ENCODE results near the gene DNAAF6.
A peak's percentile ranks its signal among the peaks of the same experiment; 100 is the strongest.
"Not testable (repeated sequence)": the region's sequence is repeated elsewhere in the genome, so short reads cannot be mapped to it uniquely, and the experiment has no call there.

Gene DNAAF6

DNA sequence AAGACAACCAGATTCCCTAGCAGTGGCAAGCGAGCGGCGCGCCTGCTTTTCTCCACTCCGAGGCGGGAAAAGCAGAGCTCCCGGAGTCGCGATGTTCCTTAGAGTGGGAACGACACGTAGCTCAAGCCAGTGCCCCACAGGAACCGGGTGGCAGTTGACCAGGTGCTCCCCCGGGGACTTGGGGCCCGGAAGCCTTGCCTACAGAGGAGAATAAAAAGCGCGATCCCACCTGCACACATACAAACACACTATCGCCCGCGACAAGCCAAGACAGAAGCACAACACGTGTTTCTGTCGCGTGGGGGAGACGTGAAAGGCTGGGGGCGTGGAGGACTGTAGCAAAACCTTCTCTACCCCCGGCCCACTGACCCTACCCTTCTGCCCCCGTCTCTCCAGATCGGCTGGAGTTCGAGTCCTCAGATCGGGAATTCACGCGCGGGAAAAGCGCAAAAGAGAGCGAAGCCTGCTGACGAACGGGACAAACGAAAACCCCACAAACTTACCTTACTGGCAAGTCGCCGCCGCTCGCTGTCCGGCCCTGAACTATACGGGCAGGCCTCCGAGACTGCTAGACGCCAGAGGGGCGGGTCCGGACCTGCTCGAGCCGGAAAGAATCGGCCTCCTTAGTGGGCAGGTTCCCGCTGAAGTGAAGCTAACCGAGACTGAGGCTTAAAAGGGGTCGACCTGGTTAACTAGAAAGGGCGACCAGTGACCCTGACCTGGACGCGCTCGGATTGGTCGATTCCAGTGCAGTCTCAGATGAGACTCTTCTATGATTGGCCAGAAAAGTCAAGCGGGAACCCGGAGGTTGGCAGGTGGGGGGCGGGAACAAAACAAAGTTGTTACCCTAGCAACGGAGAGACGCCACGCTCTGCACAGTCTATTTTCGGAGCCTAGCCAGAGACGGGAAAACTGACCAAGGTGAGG is at the start of gene DNAAF6, which contains the start of gene NUP62CL:
Gene DNAAF6 (plus strand): TSS at position 842 of the 927 bp plus-strand sequence. CDS start 6,265 bp downstream, outside the sequence.
Gene NUP62CL (minus strand): TSS at position 664 of the 927 bp plus-strand sequence. CDS start 31,287 bp downstream, outside the sequence.
- DNase-seq (ENCODE audit: low read depth in 3 of 3, low spot score in 1 of 3): peak; percentile 13 to 33 (median 29)

DNA sequence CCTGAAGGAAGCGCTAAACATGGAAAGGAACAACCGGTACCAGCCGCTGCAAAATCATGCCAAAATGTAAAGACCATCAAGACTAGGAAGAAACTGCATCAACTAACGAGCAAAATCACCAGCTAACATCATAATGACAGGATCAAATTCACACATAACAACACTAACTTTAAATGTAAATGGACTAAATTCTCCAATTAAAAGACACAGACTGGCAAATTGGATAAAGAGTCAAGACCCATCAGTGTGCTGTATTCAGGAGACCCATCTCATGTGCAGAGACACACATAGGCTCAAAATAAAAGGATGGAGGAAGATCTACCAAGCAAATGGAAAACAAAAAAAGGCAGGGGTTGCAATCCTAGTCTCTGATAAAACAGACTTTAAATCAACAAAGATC is 48.8 kb upstream of the DNAAF6 start:
- not testable (repeated sequence) for DNase-seq (ENCODE audit: low read depth in 3 of 3, low spot score in 1 of 3)

DNA sequence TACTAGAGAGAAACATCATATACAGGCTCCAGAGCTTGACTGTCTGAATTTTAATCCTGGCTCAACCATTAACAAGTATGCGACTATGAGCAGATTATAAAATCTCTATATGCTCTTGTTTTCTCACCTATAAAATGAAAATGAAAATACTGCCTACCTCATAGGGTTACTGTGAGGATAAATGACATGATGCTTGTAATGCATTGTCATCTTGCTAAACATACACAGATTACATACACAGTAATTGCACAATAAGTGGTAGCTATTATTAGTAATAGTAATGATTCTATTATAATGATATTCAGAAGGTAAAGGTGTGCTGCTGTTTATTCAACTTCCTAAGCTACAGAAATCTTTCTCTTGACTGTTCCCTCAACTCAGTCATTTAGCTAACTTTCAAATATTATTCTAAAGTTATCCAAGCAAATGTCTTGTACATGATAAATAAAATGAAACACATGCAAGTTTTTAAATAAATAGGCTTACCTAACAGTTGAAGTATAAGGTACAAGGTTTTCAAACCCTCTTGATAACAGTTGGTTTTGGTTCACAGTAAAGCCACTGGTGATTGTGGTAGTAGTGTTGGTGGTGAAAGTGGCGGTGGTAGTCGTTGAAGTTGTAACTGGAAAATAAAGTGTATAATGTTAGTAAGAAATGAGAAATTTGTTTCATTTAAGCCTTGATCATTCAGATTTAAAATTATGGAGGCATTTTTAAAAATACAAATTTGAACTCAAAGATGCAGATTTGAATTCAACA is 39.1 kb upstream of the DNAAF6 start:
- DNase-seq (ENCODE audit: low read depth in 3 of 3, low spot score in 1 of 3): no peak

DNA sequence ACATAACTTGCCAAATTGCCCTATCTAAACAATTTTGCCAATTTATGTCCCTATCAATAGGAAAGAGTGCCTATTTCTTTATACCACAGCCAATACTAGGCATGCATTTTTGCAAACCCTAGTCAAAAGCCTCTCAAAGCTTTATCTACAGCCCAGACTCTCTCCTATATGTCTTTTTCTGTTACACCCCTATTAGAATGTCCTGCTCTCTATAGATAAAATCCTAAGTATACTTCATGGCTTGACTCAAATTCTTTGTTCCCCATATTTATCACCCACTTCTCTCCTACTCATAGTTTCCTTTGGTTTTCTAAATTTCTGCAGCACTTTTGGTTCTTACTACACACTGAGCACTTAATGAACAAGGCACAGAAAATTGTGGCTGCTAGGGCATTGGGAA is 38.2 kb upstream of the DNAAF6 start:
- DNase-seq (ENCODE audit: low read depth in 3 of 3, low spot score in 1 of 3): no peak

DNA sequence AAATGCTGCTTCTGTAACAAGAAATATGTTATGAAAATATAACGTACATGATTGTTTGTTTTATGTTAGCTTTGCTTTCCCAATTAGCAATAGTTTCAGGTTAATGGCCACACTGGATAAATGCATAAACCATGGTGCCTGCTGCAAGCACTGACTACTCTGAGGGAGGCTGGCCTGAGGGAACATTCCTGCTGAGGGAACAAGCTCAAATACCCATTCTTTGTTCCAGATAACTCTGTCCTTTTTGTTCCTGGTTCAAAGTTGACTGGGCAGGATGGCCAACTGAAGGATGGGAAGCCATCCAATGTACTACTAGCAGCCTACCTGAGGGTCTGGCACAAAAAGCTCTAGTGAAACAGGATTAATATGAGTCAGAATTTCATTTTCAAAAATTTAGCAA is 37.7 kb upstream of the DNAAF6 start:
- no peak for DNase-seq (ENCODE audit: low read depth in 3 of 3, low spot score in 1 of 3)

DNA sequence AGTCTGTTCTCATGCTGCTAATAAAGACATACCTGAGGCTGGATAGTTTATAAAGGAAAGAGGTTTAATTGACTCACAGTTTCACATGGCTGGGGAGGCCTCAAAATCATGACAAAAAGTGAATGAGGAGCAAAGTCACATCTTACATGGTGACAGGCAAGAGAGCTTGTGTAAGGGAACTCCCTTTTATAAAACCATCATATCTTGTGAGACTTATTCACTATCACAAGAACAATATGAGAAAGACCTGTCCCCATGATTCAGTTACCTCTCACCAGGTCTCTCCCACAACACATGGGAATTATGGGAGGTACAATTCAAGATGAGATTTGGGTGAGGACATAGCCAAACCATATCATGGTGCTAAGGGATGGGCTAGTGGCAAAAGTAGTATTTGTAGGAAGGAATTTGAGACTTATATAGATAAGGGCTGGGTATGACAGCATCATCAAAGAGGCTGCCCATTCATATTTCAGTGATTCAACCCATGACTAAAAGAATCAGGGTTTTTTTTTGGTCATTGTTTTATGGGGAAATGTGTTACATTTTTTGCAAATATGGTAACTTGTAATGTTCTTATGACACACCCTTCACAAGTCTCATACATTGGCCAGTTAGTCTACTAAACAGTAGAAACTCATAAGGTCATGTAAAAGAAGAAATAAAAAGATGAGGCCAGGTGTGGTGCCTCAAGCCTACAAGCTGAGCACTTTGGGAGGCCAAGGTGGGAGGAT is 34.9 kb upstream of the DNAAF6 start:
- no peak for DNase-seq (ENCODE audit: low read depth in 3 of 3, low spot score in 1 of 3)

DNA sequence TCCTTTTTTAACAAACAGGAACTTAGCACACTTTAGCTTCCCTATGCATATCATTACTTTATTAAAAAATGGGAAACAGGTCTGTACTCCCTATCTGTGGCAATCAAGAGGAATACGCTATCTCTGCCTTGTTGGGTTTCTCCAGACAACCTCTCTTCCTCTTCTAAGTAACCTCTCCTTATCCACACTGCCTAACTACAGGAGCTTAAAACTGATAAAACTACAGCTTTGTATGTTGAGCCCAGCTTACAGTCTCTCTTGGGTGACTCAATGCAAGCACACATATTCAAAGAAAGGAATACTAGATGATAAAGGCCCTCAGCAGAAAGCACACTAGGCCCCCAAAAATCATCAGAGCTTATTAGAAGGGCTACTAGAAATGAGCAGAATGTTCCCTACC is 9.1 kb upstream of the DNAAF6 start:
- no peak for DNase-seq (ENCODE audit: low read depth in 3 of 3, low spot score in 1 of 3)

DNA sequence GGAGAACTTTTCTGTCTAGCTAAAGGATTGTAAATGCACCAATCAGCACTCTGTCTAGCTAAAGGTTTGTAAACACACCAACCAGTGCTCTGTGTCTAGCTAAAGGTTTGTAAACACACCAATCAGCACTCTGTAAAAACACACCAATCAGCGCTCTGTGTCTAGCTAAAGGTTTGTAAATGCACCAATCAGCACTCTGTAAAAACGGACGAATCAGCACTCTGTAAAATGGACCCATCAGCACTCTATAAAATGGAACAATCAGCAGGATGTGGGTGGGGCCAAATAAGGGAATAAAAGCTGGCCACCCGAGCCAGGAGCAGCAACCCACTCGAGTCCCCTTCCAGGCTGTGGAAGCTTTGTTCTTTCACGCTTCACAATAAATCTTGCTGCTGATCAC is 8.3 kb upstream of the DNAAF6 start:
- DNase-seq (ENCODE audit: low read depth in 3 of 3, low spot score in 1 of 3): not testable (repeated sequence)

DNA sequence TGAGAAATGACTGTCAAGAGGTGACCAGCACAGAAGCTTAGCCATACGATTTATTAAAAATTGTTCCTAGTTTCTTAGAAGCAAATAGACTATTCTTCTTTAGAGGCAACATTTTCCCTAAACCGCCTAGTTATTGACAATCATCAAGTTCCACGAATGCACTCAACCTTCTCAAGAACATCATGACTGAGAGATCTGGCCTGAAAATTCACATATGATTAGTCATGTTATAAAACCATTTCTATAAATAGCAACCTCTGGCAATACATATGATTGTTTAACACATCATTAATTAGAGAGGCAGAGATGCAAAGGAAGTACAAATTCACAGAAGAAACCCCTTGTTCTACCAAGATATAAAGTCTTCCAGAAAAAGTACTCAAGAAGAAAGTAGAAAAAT is 6.9 kb upstream of the DNAAF6 start:
- DNase-seq (ENCODE audit: low read depth in 3 of 3, low spot score in 1 of 3): no peak

DNA sequence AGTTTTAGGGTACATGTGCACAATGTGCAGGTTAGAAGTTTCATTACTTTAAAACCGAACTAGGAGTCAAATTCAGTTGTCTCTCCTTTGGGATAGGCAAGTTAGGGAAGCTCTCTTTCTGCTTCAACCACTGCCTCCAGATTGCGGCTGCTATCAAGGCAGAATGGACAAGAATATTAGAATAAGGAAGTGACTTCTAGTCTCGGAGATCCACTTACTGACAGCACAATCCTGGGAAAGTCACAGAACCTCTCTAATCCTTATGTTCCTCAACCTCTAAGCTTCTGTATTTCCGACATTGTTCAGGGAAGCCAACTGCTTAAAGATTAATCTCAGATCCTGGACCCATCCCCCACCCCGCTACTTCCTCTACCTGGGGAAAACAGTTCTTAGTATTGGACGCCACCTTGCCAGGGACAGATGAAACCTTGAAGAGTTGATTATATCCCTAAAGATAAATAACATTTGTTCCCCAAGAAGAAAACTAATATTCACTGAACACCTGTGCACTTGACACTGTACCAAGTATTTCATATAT is 2.3 kb upstream of the DNAAF6 start:
- DNase-seq (ENCODE audit: low read depth in 3 of 3, low spot score in 1 of 3): no peak

DNA sequence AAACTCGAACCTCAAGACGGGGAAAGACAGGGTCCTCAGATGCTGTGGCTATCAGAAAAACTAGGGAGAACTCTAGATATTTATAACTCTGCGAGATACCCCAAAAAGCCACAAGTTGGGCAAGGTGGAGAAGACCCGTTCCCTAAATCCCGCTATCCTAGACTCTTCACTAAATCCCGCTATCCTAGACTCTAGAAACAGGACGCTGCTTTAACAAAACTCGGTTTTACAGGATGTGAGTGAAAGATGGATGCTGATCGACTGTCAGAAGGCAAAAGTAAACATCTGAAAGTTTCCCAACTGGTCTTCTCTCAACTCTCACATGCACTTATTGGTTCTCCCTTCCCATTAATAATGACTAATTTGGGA is 270 bp downstream of the DNAAF6 start:
- DNase-seq (ENCODE audit: low read depth in 3 of 3, low spot score in 1 of 3): no peak

DNA sequence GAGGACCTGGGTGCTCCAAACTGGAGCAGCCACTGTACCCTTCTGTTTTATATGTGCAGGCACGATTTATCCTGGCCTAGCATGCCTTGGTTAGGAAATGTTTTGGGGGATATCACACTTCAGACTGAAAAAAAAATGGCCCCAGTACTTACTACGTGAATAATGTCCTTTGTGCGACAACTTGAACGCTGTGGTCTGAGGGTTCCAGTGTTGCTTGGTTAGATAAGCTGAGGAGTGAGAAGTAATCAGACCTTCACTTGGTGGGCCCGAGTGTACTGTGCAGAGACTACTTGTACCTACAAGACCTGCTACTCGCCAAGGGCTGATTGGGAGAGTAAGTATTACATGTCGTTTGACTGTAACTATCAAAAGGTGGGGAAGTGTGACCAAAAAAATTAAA is 678 bp downstream of the DNAAF6 start:
- DNase-seq (ENCODE audit: low read depth in 3 of 3, low spot score in 1 of 3): no peak

DNA sequence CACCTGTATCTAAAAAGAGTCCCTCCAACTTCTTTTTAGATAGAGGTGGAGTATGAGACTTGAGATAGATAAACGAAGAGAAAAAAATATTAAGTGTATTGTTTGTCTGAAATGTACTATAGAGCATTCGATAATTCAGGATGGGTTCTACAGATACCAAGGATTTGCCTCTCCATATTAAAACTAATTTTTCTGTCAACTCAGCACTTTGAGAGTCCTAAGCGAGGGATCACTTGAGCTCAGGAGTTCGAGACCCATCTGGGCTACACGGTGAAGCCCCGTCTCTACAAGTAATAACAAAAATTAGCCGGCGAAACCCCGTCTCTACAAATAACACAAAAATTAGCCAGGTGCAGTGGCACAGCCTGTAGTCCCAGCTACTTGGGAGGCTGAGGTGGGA is 1.5 kb downstream of the DNAAF6 start:
- DNase-seq (ENCODE audit: low read depth in 3 of 3, low spot score in 1 of 3): no peak

DNA sequence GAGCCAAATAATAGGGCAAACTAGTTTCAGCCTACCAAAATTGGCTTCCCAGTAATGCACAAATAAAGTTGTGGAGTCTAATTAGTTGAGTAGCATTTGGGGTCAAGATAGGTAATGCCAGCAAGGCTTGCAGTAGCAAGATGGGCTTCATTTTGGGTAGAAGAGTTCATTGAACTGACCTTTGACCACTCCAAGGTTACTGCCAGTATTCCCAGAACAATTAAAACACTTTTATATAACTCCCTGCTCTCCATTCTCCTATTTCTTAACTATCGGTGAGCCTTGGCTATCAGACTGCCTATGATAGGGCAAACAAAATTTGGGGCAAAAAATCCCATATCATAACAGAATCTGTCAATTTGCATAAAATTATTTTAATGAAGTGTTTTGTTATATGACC is 7.1 kb downstream of the DNAAF6 start:
- DNase-seq (ENCODE audit: low read depth in 3 of 3, low spot score in 1 of 3): no peak

DNA sequence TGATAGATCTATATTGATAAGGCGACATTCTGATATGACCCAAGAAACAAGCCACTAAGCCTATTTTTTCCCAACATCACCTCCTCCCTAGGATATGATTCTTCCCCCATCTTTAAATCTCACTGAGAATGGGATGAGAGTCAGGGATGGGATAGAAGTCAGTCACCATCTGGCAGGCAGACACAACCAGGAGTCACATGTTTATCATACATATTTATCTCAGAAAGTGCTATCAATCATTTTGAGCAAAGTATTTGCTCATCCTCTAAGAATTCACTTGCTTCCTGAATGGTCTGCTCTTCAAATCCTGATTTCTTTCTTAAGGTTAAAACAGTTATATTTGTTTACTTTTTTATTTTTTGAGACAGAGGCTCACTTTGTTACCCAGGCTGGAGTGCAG is 20.3 kb downstream of the DNAAF6 start:
- DNase-seq (ENCODE audit: low read depth in 3 of 3, low spot score in 1 of 3): no peak

DNA sequence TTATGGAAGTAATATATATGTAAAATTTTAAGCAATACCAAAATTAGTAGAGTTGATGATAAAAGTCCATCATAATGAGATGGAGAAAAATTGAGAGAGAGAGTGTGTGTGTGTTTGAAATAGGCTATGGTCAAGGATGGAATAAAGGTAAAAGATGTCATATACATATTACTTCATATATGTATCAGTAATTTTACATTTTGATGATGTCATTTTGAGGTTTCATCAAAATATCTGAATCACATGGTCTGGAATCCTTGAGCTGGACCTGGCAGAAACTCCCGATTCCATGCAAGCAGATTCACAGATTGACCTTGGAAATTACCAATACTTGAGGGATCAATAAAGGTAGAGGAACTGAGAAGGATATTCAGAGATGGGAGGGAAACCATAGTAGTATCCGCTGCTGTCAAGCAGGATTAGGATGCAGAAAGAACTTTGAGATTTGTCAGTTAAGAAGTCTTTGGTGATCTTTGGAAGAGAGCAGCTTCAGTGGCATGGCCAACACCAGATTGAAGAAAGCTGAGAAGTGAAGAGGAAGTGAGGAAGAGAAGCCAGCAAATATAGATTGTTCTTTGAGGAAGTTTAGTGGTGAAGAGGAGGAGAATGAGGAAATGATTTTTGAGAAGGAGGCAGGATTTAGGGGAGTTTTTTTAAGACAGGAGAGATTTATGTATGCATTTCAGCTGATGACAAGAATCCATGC is 21.5 kb downstream of the DNAAF6 start:
- no peak for DNase-seq (ENCODE audit: low read depth in 3 of 3, low spot score in 1 of 3)

DNA sequence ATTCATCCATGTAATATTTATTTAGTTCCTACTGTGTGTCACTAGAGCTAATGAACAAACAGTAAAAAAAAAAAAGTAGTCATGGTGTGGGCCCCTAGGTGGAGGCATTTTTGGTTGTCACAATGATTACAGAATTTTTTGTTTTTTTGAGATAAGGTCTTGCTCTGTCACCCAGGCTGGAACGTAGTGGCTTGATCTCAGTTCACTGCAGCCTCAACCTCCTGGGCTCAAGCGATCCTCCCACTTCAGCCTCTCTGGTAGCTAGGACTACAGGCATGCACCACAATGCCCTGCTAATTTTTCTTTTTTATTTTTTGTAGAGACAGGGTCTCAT is 22.0 kb downstream of the DNAAF6 start:
- DNase-seq (ENCODE audit: low read depth in 3 of 3, low spot score in 1 of 3): no peak

DNA sequence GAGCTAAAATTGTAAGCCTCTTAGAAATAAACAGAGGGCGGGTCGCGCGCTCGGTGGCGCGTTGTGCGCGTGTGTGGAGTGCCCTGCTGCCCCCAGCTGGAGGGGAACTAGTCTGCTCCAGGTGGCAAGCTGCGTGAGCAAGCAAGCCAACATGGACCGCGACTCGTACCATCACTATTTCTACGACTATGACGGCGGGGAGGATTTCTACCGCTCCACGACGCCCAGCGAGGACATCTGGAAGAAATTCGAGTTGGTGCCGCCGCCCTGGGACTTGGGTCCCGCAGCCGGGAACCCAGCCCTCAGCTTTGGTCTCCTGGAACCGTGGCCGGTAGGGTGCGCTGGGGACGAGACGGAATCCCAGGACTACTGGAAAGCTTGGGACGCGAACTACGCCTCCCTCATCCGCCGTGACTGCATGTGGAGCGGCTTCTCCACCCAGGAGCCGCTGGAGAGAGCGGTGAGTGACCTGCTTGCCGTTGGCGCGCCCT is 66.1 kb downstream of the DNAAF6 start:
- DNase-seq (ENCODE audit: low read depth in 3 of 3, low spot score in 1 of 3): no peak

DNA sequence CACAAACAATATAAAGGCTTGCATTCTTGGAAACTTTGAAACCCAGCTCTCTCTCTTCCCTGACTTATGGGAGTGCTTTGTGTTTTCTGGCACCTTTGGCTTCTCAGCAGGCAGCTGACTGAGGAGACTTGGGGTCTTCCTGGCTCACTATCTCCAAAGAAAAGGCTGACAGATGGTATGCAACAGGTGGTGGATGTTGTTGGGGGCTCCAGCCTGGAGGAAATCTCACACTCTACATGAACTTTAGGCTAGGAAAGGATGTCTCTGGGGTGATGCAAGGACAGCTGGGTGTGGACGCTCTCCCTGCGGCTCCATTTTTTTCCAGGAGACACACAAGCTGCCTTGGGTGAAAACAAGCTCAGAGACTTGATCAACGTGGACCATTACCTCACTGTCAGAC is 67.4 kb downstream of the DNAAF6 start:
- DNase-seq (ENCODE audit: low read depth in 3 of 3, low spot score in 1 of 3): no peak

DNA sequence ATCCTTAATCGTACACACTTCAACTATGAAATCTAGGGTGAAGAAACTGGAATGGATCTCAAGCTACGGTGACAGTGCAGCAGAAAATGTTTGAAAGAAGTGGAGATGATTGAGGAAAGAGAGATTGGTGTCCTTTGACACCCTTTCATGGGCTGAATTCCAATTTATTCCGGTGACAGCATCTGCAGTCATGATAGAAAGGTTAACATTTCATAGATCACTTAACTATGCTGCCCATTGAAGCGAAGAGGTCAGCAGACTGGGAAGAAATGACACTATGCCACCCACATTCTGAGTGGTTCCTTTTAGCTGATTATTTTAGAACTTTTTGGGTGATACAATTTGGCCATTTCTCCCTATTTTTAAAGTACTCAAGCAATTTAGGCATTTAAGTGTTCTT is 82.3 kb downstream of the DNAAF6 start:
- no peak for DNase-seq (ENCODE audit: low read depth in 3 of 3, low spot score in 1 of 3)

DNA sequence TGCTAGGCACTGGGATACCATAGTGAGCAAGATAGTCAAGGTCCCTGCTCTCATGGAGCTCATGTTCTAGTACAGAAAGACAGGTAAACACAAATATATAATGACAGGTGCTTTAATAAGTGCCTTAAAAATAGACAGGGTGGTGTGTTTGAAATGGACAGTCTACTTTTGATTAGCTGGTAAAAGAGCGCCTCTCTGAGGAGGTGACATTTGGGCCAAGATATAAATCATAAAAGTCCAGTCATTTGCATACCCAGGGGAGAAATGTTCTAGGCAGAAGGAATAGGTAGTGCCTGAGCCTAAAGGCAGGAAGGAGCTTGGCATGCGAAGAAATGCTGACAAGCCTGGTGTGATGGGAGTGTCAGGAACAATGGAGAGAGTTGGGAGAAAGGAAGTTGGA is 83.6 kb downstream of the DNAAF6 start:
- no peak for DNase-seq (ENCODE audit: low read depth in 3 of 3, low spot score in 1 of 3)
